DOHH2 (cell line): Measurements from ENCODE around the gene KCTD16.

Source experiments
- CTCF ChIP-seq: fragments of 200-600 bp; sonication (generic); IDR thresholded peaks from one replicate; pipeline ENCODE4 v1.5.1; 2014; ENCODE audit warnings: antibody characterized with exemption, mild to moderate bottlenecking, low read depth, low read length; ENCODE audit not compliant: poor library complexity, severe bottlenecking
- EZH2phosphoT487 ChIP-seq: fragments of 200-600 bp; sonication (generic); IDR thresholded peaks from 2 replicates; pipeline ENCODE4 v1.6.1; 2017; ENCODE audit warnings: borderline replicate concordance, mild to moderate bottlenecking, antibody characterized with exemption, low read length, moderate library complexity, mixed read lengths

- TF ChIP-seq CTCF, result no peak
- no peak for TF ChIP-seq EZH2phosphoT487
Observed at GRCh38 chr5:144522698-144523097, 352.0 kb downstream of the KCTD16 start.
